Cardiac septum (tissue), 1 donor: ENCODE results near the gene CHERP. TPM values are rescaled to one million over a fixed set of nuclear protein-coding genes. Genes with fewer than 3 reads are reported as not detected.
A peak's percentile ranks its signal among the peaks of the same experiment; 100 is the strongest.
"Not testable (repeated sequence)": the region's sequence is repeated elsewhere in the genome, so short reads cannot be mapped to it uniquely, and the experiment has no call there.

Experiments used
- DNase-seq: peaks from one replicate; pipeline ENCODE4 v3.0.0-alpha.2; 2020; ENCODE audit warnings: low spot score
- intact Hi-C: fragments of 100-400 bp; cut with DNase I; formaldehyde crosslinking; loops from one replicate; pipeline ENCODE4 v1.14.0; 2022
- total RNA-seq: library from RNA; stranded (reverse); fragmentation: NEBNext Ultra II Directional; extraction: Animal tissue kit (Norgen Biotek cat#: 25700); gene quantifications from one replicate; pipeline ENCODE4 v1.2.1, GENCODE V29; 2021
- donor health status: DM: no; HTN: no; CAD: no.

The CHERP gene
- total RNA-seq, 1 donor from 2014 or later: 23.7 TPM

DNA sequence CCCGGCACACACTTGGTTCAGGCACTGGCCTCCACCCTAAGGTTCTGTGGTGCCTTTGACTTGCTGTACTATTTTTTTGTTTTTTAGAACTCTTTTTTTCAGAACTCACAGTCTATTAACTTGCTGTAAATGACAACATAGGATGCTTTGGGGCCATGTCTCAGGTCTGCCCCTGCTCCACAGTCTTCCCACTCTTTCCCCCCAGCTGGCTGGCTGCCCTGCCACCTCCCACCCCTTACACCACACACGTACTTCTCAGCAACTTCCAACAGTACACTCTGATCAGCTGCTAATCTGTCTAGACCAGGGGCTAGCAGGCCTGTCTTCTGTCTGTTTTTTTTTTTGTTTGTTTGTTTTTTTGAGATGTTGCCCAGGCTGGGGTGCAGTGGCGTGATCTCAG, 38.0 kb downstream of the CHERP start:
- intact Hi-C loops: no loop called here
- DNase-seq: no peak

GRCh38 chr19:16497837-16498236, 44.4 kb downstream of the CHERP start:
- intact Hi-C loops: loop anchor here (5.0 kb wide), 1 partner anchor 44 kb away; the partner anchor contains the start of gene CHERP
- no peak for DNase-seq

GRCh38 chr19:16497042-16497441, 45.2 kb downstream of the CHERP start:
- DNase-seq: no peak
- intact Hi-C loops: loop anchor here (5.0 kb wide), 1 partner anchor 45 kb away; the partner anchor contains the start of gene CHERP

DNA sequence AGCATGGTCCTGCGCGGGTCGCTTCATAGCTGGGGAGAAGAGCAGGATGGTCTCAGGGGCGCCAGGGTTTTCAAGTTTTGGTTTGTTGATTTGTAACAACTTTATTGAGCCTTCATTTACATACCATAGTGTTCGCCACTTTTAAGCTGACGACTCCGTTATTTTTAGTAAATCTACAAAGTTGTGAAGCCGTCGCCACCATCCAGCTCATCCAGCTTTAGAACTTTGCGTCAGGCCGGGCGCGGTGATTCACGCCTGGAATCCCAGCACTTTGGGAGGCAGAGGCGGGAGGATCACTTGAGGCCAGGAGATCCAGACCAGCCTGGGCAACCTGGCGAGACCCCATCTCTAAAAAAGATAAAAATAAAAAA, 45.6 kb downstream of the CHERP start:
- DNase-seq: no peak
- intact Hi-C loops: loop anchor here (1.0 to 5.0 kb wide), 2 partner anchors 24 to 46 kb away; partner anchors contain the start of gene CHERP

DNA sequence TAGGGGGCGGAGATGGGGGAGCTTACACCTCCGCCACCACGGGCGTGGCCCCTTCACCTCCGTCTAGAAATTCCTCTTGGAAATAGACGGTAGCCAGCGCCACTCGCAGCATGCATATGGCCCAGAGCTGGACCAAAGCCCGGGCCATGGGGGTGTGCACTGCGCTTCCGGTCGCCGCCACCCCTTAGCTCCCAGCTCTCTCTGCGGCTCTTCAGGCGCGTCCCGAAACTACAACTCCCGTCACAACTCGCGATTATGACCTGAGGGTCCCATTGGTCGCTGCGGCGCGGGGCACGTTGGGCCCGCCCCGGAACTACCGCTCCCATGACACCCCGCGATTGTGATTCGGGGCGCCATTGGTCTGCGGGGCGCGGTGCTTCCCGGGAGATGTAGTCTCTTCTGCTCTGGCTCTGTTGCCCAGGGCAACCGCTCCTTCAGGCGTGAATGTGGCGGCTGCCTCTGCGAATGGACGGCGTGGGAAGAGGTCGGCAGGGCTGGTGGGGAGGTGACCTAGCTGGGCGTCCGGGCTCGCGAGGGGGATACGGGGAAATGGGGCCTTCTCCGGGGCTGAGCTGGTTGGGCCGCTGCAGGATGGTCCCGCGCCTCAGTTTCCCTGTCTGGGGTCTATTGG, 46.1 kb downstream of the CHERP start, which contains the start of the genes C19orf44 and CALR3:
Gene C19orf44, plus strand, starts transcription at position 413 of the 631 bp plus-strand sequence. CDS start 4,399 bp downstream, outside the sequence.
Gene CALR3, minus strand, starts transcription at position 186 of the 631 bp plus-strand sequence. Its CDS starts 38 bp downstream, at position 148.
- intact Hi-C loops: loop anchor here (1.0 to 5.0 kb wide), 2 partner anchors 24 to 46 kb away; partner anchors contain the start of gene CHERP
- peak; percentile 99 for DNase-seq

DNA sequence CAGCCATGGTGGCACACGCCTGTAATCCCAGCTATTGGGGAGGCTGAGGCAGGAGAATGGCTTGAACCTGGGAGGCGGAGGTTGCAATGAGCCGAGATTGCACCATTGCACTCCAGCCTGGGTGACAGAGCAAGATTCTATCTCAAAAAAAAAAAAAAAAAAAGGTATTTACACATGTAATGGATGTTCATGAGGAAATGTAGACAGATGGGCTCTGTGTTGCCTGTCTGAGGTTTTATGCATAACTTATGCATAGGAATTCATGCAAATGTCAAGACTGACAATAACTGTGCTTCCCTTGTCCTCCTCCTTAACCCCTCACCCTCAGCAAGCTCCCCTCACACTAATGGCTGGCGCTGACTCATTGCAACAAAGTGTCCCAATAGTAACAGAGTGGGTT, 55.8 kb downstream of the CHERP start:
- intact Hi-C loops, DNase-seq: not testable (repeated sequence)

- DNase-seq: no peak
- intact Hi-C loops: no loop called here
These were observed 59.5 kb downstream of the CHERP start for GRCh38 chr19:16482745-16483144.

DNA sequence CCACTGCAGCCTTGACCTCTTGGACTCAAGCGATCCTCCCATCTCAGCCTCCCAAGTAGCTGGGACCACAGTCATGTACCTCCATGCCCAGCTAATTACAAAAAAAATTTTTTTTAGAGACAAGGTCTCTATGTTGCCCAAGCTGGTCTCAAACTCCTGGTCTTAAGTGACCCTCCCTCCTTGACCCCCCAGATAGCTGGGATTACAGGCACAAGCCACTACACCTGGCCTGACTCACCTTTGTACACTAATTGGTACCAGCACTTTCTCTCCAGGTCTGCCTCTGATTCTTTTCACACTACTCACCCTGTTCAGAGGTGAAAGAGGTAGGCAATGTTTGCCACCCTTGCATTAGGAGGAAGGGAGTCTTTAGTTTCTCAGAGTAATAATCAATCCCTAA, 64.9 kb downstream of the CHERP start:
- DNase-seq: no peak
- intact Hi-C loops: no loop called here

- no peak for DNase-seq
- intact Hi-C loops: no loop called here
These were observed 65.8 kb downstream of the CHERP start for GRCh38 chr19:16476401-16476800.

- DNase-seq: no peak
- intact Hi-C loops: no loop called here
These were observed 68.3 kb downstream of the CHERP start for GRCh38 chr19:16473875-16474392.

DNA sequence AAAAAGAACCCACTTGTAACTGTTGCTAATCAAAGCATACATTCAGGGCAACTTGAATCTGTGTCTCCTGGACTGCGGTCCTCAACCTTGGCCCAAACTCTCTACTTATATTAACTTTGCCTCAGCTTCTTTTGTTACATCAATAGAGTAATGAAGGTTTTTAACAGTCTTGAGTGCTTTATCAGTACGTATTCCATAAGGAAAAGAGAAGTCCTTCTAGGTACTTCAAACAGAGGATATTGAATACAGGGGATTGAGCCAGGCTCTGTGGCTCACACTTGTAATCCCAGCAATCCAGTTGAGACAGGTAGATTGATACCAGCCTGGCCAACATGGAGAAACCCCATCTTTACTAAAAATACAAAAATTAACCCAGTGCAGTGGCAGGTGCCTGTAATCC, 69.2 kb downstream of the CHERP start:
- intact Hi-C loops: loop anchor here (1.0 kb wide), 1 partner anchor 23 kb away; the partner anchor contains the start of genes C19orf44 and CALR3
- no peak for DNase-seq

GRCh38 chr19:16472559-16472899, 69.7 kb downstream of the CHERP start:
- not testable (repeated sequence) for DNase-seq
- intact Hi-C loops: loop anchor here (1.0 kb wide), 1 partner anchor 24 kb away; the partner anchor contains the start of genes C19orf44 and CALR3

DNA sequence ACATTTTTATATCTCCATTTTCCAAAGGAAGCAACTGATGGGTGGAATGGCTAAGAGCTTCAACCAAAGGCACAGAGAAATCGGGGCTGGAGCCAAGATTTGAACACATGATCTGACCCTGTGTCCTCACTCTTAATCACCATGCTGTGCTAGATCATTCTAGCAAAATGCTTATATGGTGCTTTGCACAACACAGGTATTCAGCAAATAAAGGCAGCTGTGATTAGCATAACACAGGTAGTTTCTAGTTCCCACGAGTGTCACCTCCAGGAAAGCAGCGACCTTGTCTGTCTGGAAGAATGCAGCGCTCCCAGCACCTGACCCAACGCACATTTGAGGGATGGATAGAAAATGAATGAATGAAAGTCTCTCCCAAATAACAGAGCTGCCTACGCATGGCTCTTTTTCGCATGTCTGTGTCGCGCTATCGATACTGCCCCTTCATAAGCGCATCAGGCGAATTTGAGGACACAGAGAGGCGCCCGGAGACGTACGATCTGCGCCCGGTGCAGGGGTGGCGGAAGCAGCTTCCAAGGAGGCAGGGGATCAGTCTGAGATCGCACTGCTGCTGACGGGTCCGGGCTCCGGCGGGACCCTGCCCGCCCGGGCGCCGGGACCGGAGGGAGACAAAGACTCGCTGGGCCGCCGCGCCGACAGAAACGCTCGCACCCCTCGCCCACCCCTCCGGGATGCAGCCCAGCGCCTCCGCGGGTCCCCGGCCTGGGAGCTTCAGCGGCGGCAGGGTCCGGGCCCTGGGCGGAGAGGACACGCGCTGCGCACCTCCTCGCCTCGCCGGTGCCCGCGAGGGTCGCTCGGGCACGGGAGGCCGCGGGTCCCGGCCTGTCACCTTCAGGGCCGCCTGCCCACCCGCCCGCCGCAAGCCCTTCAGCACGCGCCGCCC, 71.1 kb downstream of the CHERP start:
- intact Hi-C loops: no loop called here
- no peak for DNase-seq

- no peak for DNase-seq
- intact Hi-C loops: no loop called here
These were observed 71.7 kb downstream of the CHERP start for GRCh38 chr19:16470541-16470910.

Other genes with a start within 250 kb of the CHERP start
- 44.6 TPM for gene KLF2, start 217.6 kb downstream of the CHERP start, total RNA-seq
- gene EPS15L1, start 70.5 kb downstream of the CHERP start, total RNA-seq: 48.4 TPM
- not detected for gene CALR3, start 46.3 kb downstream of the CHERP start, total RNA-seq
- 3.1 TPM for gene C19orf44, start 46.0 kb downstream of the CHERP start, total RNA-seq
- 26.7 TPM for gene SLC35E1, start 30.0 kb upstream of the CHERP start, total RNA-seq
- 4.3 TPM for gene MED26, start 85.8 kb upstream of the CHERP start, total RNA-seq
- gene SMIM7, start 117.7 kb upstream of the CHERP start, total RNA-seq: 47.0 TPM
- 13.1 TPM for gene TMEM38A, start 118.7 kb upstream of the CHERP start, total RNA-seq
- not detected for gene NWD1, start 177.4 kb upstream of the CHERP start, total RNA-seq